ENCODE measurements around the gene KBTBD3. TPM values are rescaled to one million over a fixed set of nuclear protein-coding genes. Genes with fewer than 3 reads are reported as not detected.

The KBTBD3 gene
- total RNA-seq, 1 donor from 2014 or later: 10.8 TPM

- Histone ChIP-seq H3K4me3 (no peak overlapping the region), H3K27me3 (no peaks in the 10 kb centered on the region), H3K9me3 (no peaks in the 10 kb centered on the region), H3K36me3 (peaks cover 51% of the 10 kb centered on the region), H3K4me1 (no peaks in the 10 kb centered on the region), H3K27ac (no peak overlapping the region)
- intact Hi-C loops (cut with DNase I): no loop called here
- ATAC-seq (no peak), DNase-seq (no peak)
- no peak for TF ChIP-seq CTCF (IDR thresholded peaks at IDR 0.05)
These were observed 21.9 kb upstream of the KBTBD3 start for GRCh38 chr11:106098893-106099553.

GRCh38 chr11:106092446-106092845, 15.3 kb upstream of the KBTBD3 start:
- DNase-seq (no peak), ATAC-seq (no peak)
- Histone ChIP-seq H3K27me3 (no peaks in the 10 kb centered on the region), H3K4me1 (peaks cover 2% of the 10 kb centered on the region), H3K36me3 (peaks cover 63% of the 10 kb centered on the region), H3K9me3 (no peaks in the 10 kb centered on the region), H3K27ac (no peak overlapping the region), H3K4me3 (no peak overlapping the region)
- intact Hi-C loops (cut with DNase I): no loop called here
- TF ChIP-seq CTCF (IDR thresholded peaks at IDR 0.05): no peak

- Histone ChIP-seq H3K9me3 (no peaks in the 10 kb centered on the region), H3K27ac (no peak overlapping the region), H3K4me3 (no peak overlapping the region), H3K4me1 (peaks cover 11% of the 10 kb centered on the region), H3K27me3 (no peaks in the 10 kb centered on the region), H3K36me3 (peaks cover 55% of the 10 kb centered on the region)
- ATAC-seq (peak; percentile 81), DNase-seq (peak; percentile 21)
- intact Hi-C loops (cut with DNase I): no loop called here
- no peak for TF ChIP-seq CTCF (IDR thresholded peaks at IDR 0.05)
These were observed 14.5 kb upstream of the KBTBD3 start for GRCh38 chr11:106091480-106092123.

GRCh38 chr11:106088896-106089295, 11.7 kb upstream of the KBTBD3 start:
- intact Hi-C loops (cut with DNase I): no loop called here
- no peak for DNase-seq
- Histone ChIP-seq H3K27me3 (no peaks in the 10 kb centered on the region), H3K4me1 (peaks cover 11% of the 10 kb centered on the region), H3K9me3 (no peaks in the 10 kb centered on the region), H3K36me3 (peaks cover 31% of the 10 kb centered on the region), H3K4me3 (no peak overlapping the region), H3K27ac (no peak overlapping the region)
- no peak for ATAC-seq
- TF ChIP-seq CTCF (IDR thresholded peaks at IDR 0.05): no peak

GRCh38 chr11:106087815-106088435, 10.8 kb upstream of the KBTBD3 start:
- no peak overlapping the region for H3K27ac ChIP-seq
- no peaks in the 10 kb centered on the region for H3K27me3 ChIP-seq
- no peaks in the 10 kb centered on the region for H3K9me3 ChIP-seq
- peak; percentile 87 for TF ChIP-seq CTCF (IDR thresholded peaks at IDR 0.05)
- H3K4me3 ChIP-seq: no peak overlapping the region
- ATAC-seq (peak; percentile 83), DNase-seq (peak; percentile 52)
- H3K36me3 ChIP-seq: peaks cover 30% of the 10 kb centered on the region
- H3K4me1 ChIP-seq: peaks cover 12% of the 10 kb centered on the region
- intact Hi-C loops (cut with DNase I): no loop called here
